GM19324 (cell line): Measurements from ENCODE around the gene FASTK.
"Not testable (repeated sequence)": the region's sequence is repeated elsewhere in the genome, so short reads cannot be mapped to it uniquely, and the experiment has no call there.

ENCODE experiments used
- ATAC-seq: cut with Tn5 transposase; IDR thresholded peaks from one replicate; pipeline ENCODE4 v1.9.1; 2021; ENCODE audit warnings: mild to moderate bottlenecking, moderate library complexity; ENCODE audit not compliant: unreplicated experiment, low FRiP score

FASTK gene

DNA sequence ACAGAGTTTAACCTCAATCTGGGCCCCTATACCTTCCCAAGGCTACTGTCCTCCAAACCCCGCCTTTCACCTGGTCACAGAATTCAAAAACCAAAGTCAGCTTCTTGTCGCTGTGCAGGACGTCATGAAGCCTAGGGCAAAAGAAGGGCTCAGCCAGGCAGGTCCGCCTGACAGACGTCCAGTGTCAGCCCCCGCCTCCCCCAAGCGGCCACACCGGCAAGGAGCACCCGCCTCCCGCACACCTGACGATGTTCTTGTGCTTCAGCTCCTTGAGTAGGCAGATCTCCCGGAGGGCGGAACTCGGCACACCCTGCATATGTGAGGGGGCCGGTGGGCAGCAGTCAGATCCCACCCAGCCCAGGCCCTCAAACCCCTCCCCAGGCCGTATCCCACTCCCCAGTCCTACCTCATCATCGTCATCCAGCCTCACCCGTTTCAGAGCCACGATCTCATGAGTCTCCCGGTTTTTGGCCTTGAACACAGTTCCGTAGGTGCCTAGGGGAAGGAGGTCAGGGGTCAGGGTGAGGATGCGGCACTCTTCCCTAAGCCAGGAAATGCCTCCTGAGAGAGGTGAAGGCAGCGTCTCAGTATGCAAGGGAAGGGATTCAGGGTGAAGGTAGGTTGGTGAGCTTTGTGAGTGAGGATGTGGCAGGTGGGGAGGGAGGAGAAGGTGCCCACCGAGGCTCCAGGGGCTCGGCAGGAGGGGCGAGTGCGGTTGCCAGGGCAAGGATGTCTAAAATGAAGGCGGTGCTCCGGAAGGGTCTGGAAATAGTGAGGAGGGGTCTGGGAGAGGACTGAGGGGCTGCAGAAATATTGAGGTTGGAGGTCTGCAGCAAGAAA, 23.7 kb downstream of the FASTK start:
- ATAC-seq = no peak

- ATAC-seq = no peak
These were observed 24.3 kb downstream of the FASTK start for GRCh38 chr7:151056283-151056665.

DNA sequence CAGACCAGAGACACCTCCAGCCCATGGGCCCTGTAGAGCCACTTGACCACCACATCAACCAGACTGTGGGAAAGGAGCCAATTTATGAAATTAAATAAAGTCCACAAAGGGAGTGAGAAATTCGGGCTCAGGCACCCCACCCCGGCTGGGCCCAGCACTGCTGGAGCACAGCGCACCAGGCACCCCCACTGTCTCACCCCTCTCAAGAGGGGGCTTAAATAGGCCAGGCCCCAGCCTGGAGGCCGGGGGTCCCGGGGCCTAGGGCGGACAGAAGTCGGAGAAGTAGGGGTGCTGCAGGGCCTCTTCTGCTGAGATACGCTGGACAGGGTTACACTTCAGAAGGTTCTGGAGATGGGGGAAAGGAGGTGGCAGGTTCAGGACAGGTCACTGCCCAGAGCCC, 26.9 kb downstream of the FASTK start:
- no peak for ATAC-seq

GRCh38 chr7:151053096-151053495, 27.5 kb downstream of the FASTK start:
- no peak for ATAC-seq

DNA sequence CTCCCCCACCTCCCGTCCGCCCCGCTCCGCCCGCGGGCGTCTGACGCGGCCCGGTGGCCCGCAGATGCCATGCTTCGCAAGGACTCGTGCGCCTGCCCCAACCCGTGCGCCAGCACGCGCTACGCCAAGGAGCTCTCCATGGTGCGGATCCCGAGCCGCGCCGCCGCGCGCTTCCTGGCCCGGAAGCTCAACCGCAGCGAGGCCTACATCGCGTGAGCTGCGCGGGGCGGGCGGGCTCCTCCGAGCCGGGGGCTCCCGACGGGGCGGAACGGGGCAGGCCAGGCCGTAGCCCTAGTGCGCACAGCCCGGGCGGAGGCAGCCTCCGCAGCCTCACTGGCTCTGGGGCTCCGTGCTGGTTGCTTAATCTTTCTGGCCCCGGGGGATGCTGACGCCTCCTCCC, 29.5 kb downstream of the FASTK start:
- ATAC-seq = no peak

DNA sequence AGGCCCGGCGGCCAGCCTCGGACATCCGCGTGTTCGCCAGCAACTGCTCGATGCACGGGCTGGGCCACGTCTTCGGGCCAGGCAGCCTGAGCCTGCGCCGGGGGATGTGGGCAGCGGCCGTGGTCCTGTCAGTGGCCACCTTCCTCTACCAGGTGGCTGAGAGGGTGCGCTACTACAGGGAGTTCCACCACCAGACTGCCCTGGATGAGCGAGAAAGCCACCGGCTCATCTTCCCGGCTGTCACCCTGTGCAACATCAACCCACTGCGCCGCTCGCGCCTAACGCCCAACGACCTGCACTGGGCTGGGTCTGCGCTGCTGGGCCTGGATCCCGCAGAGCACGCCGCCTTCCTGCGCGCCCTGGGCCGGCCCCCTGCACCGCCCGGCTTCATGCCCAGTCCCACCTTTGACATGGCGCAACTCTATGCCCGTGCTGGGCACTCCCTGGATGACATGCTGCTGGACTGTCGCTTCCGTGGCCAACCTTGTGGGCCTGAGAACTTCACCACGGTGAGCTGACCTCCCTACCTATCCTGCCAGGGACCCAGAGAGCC, 31.6 kb downstream of the FASTK start:
- ATAC-seq = no peak

GRCh38 chr7:151047976-151048815, 32.4 kb downstream of the FASTK start, which contains the start of gene ASIC3:
TSS of gene ASIC3 (plus strand) at chr7:151048531. CDS start at chr7:151048886, 355 bp downstream.
- no peak for ATAC-seq

DNA sequence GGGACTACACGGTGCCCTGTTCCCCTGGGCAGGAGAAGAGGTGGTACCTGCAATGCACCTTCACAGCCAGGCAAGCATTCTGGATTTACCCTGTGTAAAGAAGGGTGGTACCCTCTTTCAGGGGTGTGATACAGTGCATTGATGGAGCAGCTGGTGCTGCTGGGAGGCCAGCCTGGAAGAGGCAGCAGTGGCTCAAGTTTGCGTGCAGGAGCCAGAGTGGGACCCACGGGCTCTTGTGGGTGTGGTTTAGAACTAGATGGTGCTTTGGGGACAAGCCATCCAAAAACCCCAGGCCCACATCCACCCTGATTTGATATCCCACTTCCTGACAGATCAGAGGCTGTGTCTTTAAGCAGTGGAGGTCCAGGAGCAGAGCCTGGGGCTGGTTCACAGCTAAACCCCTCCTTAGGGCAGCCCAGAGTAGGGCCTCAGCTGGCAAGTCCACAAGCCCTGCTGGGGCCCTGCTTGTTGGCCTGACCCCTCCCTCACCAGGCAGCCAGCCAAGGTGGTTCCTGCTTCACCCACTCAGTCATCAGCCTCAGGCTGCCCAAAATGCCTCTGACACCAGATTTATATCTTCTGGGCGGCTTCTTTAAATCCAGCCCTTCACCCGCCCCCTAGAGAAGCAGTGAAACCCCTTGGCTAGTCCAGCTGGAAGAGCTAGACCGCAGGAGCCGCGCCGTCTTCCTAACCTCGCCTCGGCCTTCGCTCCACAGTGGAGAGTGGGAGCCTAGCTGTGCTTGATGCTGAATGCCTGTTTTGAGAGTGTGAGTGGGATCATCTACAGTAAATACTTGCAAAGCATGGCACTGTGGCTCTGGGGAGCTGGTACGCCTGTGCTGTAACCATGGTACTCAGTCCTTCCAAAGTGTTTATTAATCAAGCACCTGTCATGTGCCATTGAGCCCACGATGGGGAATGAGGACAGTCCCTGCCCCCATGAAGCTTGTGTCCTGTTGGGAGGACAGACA, 33.7 kb downstream of the FASTK start:
- no peak for ATAC-seq

- ATAC-seq = no peak
These were observed 34.6 kb downstream of the FASTK start for GRCh38 chr7:151045967-151046366.

DNA sequence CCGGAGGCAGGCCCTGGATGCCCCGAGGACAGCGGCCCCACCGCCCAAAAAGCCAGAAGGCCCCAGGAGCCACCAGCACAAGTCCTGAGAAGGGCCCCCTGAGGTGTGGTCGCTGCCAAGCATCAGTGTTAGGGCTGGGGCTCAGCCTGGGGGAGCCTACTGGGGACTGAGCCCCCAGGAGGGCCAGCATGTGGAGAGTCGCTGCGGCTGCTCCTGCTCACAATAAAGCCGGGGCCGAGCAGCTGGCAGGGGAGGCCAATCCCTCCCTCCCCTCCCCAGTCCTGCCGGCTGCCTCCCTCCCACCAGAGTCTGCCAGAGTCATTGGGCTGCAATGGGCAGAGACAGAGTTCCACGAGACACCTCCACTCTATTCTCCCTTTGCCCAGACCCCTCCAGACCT, 35.3 kb downstream of the FASTK start:
- ATAC-seq = no peak

- no peak for ATAC-seq
These were observed 36.6 kb downstream of the FASTK start for GRCh38 chr7:151043959-151044358.

DNA sequence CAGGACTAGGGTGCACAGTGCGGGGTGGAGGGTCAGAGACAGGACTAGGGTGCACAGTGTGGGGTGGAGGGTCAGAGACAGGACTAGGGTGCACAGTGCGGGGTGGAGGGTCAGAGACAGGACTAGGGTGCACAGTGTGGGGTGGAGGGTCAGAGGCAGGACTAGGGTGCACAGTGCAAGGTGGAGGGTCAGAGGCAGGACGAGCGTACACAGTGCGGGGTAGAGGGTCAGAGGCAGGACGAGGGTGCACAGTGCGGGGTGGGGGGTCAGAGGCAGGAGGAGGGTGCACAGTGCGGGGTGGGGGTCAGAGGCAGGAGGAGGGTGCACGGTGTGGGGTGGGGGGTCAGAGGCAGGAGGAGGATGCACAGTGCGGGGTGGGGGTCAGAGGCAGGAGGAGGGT, 37.2 kb downstream of the FASTK start:
- ATAC-seq = not testable (repeated sequence)

DNA sequence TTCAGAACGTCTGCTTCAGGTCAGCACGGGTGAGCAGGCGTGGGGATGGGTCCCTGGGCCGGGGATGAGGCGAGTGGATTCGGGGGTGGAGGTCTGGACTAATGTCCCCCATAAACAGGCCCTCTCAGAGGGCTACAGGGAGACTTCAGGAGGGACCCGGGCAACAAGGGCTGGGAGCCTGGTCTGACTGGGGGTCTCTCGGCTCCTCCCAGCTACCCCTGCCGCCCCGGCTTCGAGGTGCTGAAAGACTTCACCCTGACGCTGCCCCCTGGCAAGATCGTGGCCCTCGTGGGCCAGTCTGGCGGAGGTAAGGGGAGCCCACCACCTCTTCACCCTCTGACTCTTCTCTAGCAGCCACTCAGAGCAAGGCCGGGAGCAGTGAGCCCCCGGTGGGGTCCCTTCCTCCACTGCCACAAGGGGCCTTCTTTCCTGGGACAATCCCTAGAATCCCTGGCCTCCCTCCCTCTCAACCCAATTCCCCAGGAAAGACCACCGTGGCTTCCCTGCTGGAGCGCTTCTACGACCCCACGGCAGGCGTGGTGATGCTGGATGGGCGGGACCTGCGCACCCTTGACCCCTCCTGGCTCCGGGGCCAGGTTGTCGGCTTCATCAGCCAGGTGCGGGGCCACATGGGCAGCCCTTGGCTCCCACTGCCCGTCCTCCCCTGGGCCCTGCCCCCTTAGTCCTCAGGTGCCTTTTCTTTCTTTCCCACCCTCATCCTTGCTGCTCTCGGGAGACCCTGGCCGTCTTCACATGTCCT, 39.8 kb downstream of the FASTK start:
- ATAC-seq = no peak

DNA sequence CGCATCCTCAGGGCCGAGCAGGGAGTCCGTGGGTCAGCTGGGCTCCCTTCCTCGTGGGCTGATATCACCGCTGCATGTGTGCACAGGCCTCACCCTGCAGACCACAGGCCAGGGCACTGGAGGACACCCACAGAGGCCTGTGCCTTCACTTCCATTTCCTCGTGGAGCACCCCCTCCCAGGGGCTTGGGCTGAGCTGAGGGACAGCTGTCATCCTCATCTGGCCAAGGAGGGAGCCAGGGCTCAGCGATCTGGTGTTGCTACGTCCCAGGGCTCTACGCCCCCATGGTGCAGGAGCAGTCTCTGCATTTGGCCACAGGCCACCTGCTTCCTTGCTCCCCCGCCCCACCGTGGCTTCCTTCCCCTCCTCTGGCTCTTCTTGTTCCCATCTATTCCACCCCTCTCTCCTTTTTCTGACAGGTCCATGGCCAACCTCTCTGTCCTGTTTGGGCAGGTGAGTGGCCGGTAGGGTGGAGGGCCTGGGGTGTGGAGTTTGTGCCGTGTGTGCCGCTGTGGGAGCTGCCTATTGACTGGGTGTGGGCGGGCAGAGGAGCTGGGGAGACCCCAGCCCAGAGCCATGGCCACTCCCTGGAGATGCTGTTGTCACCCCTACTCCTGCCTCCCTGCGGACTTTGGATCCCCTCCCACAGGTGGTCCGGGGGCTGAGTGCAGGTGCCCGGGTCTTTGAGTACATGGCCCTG, 40.6 kb downstream of the FASTK start:
- no peak for ATAC-seq

GRCh38 chr7:151038951-151039849, 41.4 kb downstream of the FASTK start:
- ATAC-seq = no peak

GRCh38 chr7:151035902-151036301, 44.7 kb downstream of the FASTK start:
- ATAC-seq = no peak

- ATAC-seq = no peak
These were observed 45.4 kb downstream of the FASTK start for GRCh38 chr7:151035026-151035717.
